ENCODE measurements around the gene MYOM3.
"Not testable (repeated sequence)": the region's sequence is repeated elsewhere in the genome, so short reads cannot be mapped to it uniquely, and the experiment has no call there.

Gene MYOM3

GRCh38 chr1:24022581-24023361, 89.2 kb downstream of the MYOM3 start:
- no peaks in the 10 kb centered on the region for H3K9me3 ChIP-seq
- H3K4me3 ChIP-seq, result no peak overlapping the region
- in situ Hi-C loops (cut with MboI; ENCODE audit: low sequenced_read_pairs), result no loop called here
- no peaks in the 10 kb centered on the region for H3K36me3 ChIP-seq (replicated peaks)
- H3K4me1 ChIP-seq, result peaks cover 12% of the 10 kb centered on the region
- no peak for DNase-seq (ENCODE audit: low spot score in 2 of 2)
- no peaks in the 10 kb centered on the region for H3K27me3 ChIP-seq (ENCODE audit: low read depth)

GRCh38 chr1:24021403-24022266, 90.3 kb downstream of the MYOM3 start:
- H3K4me3 ChIP-seq, result no peak overlapping the region
- H3K9me3 ChIP-seq, result no peaks in the 10 kb centered on the region
- in situ Hi-C loops (cut with MboI; ENCODE audit: low sequenced_read_pairs), result no loop called here
- H3K4me1 ChIP-seq, result peaks cover 12% of the 10 kb centered on the region
- H3K27me3 ChIP-seq (ENCODE audit: low read depth), result no peaks in the 10 kb centered on the region
- DNase-seq (ENCODE audit: low spot score in 2 of 2), result no peak
- no peaks in the 10 kb centered on the region for H3K36me3 ChIP-seq (replicated peaks)

- in situ Hi-C loops (cut with MboI; ENCODE audit: low sequenced_read_pairs), result no loop called here
- Histone ChIP-seq H3K27me3 (ENCODE audit: low read depth) (no peaks in the 10 kb centered on the region), H3K4me1 (peaks cover 12% of the 10 kb centered on the region)
Measured at GRCh38 chr1:24020470-24020869, 91.5 kb downstream of the MYOM3 start.

GRCh38 chr1:24020025-24020424, 91.9 kb downstream of the MYOM3 start:
- Histone ChIP-seq H3K4me1 (peaks cover 12% of the 10 kb centered on the region), H3K27me3 (ENCODE audit: low read depth) (no peaks in the 10 kb centered on the region), H3K9me3 (no peaks in the 10 kb centered on the region), H3K36me3 (replicated peaks) (no peaks in the 10 kb centered on the region), H3K4me3 (no peak overlapping the region)
- no peak for DNase-seq (ENCODE audit: low spot score in 2 of 2)
- in situ Hi-C loops (cut with MboI; ENCODE audit: low sequenced_read_pairs), result no loop called here

More at GRCh38 chr1:24020470-24020869, 91.5 kb downstream of the MYOM3 start:
- Histone ChIP-seq H3K36me3 (replicated peaks) (no peaks in the 10 kb centered on the region), H3K9me3 (no peaks in the 10 kb centered on the region), H3K4me3 (no peak overlapping the region)
- no peak for DNase-seq (ENCODE audit: low spot score in 2 of 2)

GRCh38 chr1:24018611-24019580, 93.0 kb downstream of the MYOM3 start:
- Histone ChIP-seq H3K27me3 (ENCODE audit: low read depth) (no peaks in the 10 kb centered on the region), H3K4me1 (peaks cover 12% of the 10 kb centered on the region), H3K9me3 (no peaks in the 10 kb centered on the region), H3K36me3 (replicated peaks) (no peaks in the 10 kb centered on the region), H3K4me3 (no peak overlapping the region)
- DNase-seq (ENCODE audit: low spot score in 2 of 2), result peak; percentile 92 to 98
- in situ Hi-C loops (cut with MboI; ENCODE audit: low sequenced_read_pairs), result no loop called here

- no peaks in the 10 kb centered on the region for H3K36me3 ChIP-seq (replicated peaks)
- peaks cover 21% of the 10 kb centered on the region for H3K4me1 ChIP-seq
- H3K4me3 ChIP-seq, result no peak overlapping the region
- H3K9me3 ChIP-seq, result no peaks in the 10 kb centered on the region
- no peaks in the 10 kb centered on the region for H3K27me3 ChIP-seq (ENCODE audit: low read depth)
- no peak for DNase-seq (ENCODE audit: low spot score in 2 of 2)
- in situ Hi-C loops (cut with MboI; ENCODE audit: low sequenced_read_pairs), result no loop called here
Measured at GRCh38 chr1:24015221-24016210, 96.4 kb downstream of the MYOM3 start.

- H3K9me3 ChIP-seq; in situ Hi-C loops (cut with MboI; ENCODE audit: low sequenced_read_pairs): not testable (repeated sequence)
Measured at GRCh38 chr1:24012878-24013277, 99.1 kb downstream of the MYOM3 start.

GRCh38 chr1:24010650-24011049, 101.3 kb downstream of the MYOM3 start:
- peaks cover 27% of the 10 kb centered on the region for H3K4me1 ChIP-seq
- no peaks in the 10 kb centered on the region; the same call in 1 of the 2 replicates for H3K9me3 ChIP-seq
- H3K27me3 ChIP-seq (ENCODE audit: low read depth), result no peaks in the 10 kb centered on the region
- no peaks in the 10 kb centered on the region for H3K36me3 ChIP-seq (replicated peaks)
- in situ Hi-C loops (cut with MboI; ENCODE audit: low sequenced_read_pairs), result no loop called here
- no peak overlapping the region for H3K4me3 ChIP-seq
- no peak for DNase-seq (ENCODE audit: low spot score in 2 of 2)

More at GRCh38 chr1:24012878-24013277, 99.1 kb downstream of the MYOM3 start:
- DNase-seq (ENCODE audit: low spot score in 2 of 2); H3K27me3 ChIP-seq (ENCODE audit: low read depth); H3K36me3 ChIP-seq (replicated peaks); H3K4me3 ChIP-seq: not testable (repeated sequence)
- peaks cover 27% of the 10 kb centered on the region for H3K4me1 ChIP-seq

- peak in 1 of 2 experiments; percentile 34 for DNase-seq (ENCODE audit: low spot score in 2 of 2)
- Histone ChIP-seq H3K4me3 (no peak overlapping the region), H3K36me3 (replicated peaks) (no peaks in the 10 kb centered on the region), H3K27me3 (ENCODE audit: low read depth) (no peaks in the 10 kb centered on the region), H3K9me3 (no peaks in the 10 kb centered on the region; the same call in 1 of the 2 replicates), H3K4me1 (peaks cover 32% of the 10 kb centered on the region)
- in situ Hi-C loops (cut with MboI; ENCODE audit: low sequenced_read_pairs), result no loop called here
Measured at GRCh38 chr1:24009406-24009805, 102.5 kb downstream of the MYOM3 start.

- DNase-seq (ENCODE audit: low spot score in 2 of 2), result peak in 1 of 2 experiments; percentile 77
- H3K9me3 ChIP-seq; H3K4me3 ChIP-seq; in situ Hi-C loops (cut with MboI; ENCODE audit: low sequenced_read_pairs); H3K27me3 ChIP-seq (ENCODE audit: low read depth); H3K36me3 ChIP-seq (replicated peaks): not testable (repeated sequence)
- H3K4me1 ChIP-seq, result peaks cover 39% of the 10 kb centered on the region
Measured at GRCh38 chr1:24008574-24009184, 103.3 kb downstream of the MYOM3 start.

GRCh38 chr1:24007079-24007478, 104.9 kb downstream of the MYOM3 start:
- no peak for DNase-seq (ENCODE audit: low spot score in 2 of 2)
- no peaks in the 10 kb centered on the region for H3K36me3 ChIP-seq (replicated peaks)
- in situ Hi-C loops (cut with MboI; ENCODE audit: low sequenced_read_pairs), result no loop called here
- no peaks in the 10 kb centered on the region; the same call in 1 of the 2 replicates for H3K9me3 ChIP-seq
- no peaks in the 10 kb centered on the region for H3K27me3 ChIP-seq (ENCODE audit: low read depth)
- H3K4me1 ChIP-seq, result peaks cover 50% of the 10 kb centered on the region
- no peak overlapping the region for H3K4me3 ChIP-seq
